GM13977 (cell line): Measurements from ENCODE around the gene SLC38A6.

Experiments
- DNase-seq: peaks from one replicate; pipeline ENCODE4 v3.0.0; 2012; ENCODE audit warnings: low spot score
- CTCF ChIP-seq: IDR thresholded peaks from 2 replicates; pipeline ENCODE4 v1.5.1; 2012; ENCODE audit warnings: mild to moderate bottlenecking, control low read depth; ENCODE audit not compliant: insufficient read depth; ENCODE audit errors: extremely low read depth, missing control alignments
- in situ Hi-C: fragments of 300-500 bp; cut with MboI; formaldehyde crosslinking; loops from one replicate; pipeline ENCODE4 v1.12.0; 2022; ENCODE audit warnings: low sequenced_read_pairs, low pct_unique_long_range_greater_than_20kb, mixed read lengths, inconsistent platforms; ENCODE audit not compliant: unreplicated experiment

The SLC38A6 gene

GRCh38 chr14:61025251-61026223, 44.5 kb downstream of the SLC38A6 start:
- peak; percentile 84 for TF ChIP-seq CTCF
- peak; percentile 50 for DNase-seq
- in situ Hi-C loops, result loop anchor here (10.0 kb wide), 1 partner anchor 361 kb away; no protein-coding TSS in a partner anchor

DNA sequence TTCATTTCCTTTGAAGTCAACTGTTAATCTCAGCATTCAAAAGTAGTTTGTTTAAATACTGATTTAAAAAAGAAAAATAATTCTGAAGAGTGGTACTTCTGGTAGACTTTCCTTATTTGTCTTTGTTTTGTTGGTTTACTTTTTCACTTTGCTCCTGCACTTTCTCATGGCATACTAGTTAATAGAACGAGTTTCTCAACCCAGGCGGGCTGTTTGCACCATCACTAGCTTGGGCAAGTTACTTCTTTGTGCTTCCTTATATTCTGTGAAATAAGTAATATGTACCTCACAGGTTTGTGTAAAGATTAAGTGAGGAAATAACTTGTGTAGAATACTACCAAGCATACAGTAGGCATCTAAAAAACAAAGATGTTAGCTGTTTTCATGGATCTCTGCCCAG, 45.5 kb downstream of the SLC38A6 start:
- in situ Hi-C loops, result loop anchor here (10.0 kb wide), 1 partner anchor 362 kb away; no protein-coding TSS in a partner anchor
- no peak for DNase-seq

DNA sequence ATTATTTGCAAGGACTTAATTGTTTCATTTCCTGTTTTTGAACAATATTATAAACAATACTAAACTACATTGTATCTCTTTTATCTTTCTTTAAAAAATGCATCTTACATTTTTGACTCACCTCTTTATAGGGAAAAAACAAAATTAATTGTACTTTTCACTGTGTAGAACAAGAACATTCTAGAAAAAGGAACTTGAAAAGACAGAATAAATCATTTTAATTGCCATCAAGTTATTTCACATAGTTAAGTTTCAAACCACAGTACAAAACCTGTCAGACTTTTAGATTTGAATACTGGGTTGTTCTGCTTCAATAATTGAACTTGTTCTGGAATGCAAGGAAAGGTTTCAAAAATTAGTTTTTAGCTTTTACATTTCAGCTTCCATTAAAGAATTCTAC, 50.0 kb downstream of the SLC38A6 start:
- no peak for DNase-seq
- in situ Hi-C loops, result no loop called here
- TF ChIP-seq CTCF, result no peak

More for the DNA sequence above, 45.5 kb downstream of the SLC38A6 start:
- TF ChIP-seq CTCF, result no peak

DNA sequence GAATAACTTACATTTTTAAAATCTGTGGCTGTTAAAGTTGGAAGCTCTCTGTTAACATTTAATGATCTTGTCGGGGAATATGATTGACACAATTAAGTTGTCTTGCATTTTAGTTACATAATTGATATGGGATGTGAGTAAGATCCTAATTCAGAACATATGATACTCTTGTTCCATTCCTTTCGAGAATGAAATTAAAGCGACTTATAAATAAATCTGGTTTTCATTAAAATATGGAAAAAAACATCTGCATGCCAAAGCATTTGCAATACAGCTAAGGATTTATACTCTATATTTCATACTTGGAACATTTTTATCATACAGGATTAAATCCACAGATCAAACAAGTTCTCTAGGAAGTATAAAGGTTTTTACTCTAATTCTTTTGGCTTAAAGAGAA, 52.0 kb downstream of the SLC38A6 start:
- in situ Hi-C loops, result no loop called here
- no peak for TF ChIP-seq CTCF
- no peak for DNase-seq

- no peak for TF ChIP-seq CTCF
- no peak for DNase-seq
- in situ Hi-C loops, result no loop called here
Observed at GRCh38 chr14:61033855-61034254, 52.8 kb downstream of the SLC38A6 start.

GRCh38 chr14:61034416-61035120, 53.5 kb downstream of the SLC38A6 start:
- DNase-seq, result peak; percentile 4
- TF ChIP-seq CTCF, result no peak
- in situ Hi-C loops, result no loop called here
